Hippocampal formation (tissue), 2 donors: ENCODE data around the gene CCDC136.
A peak's percentile ranks its signal among the peaks of the same experiment; 100 is the strongest.

Source experiments
- DNase-seq, 2 donors: peaks; one replicate each; lab custom pipeline; 2025; lab: John Stamatoyannopoulos, UW

The CCDC136 gene

GRCh38 chr7:128777156-128778123, 14.3 kb upstream of the CCDC136 start:
- no peak for DNase-seq

DNA sequence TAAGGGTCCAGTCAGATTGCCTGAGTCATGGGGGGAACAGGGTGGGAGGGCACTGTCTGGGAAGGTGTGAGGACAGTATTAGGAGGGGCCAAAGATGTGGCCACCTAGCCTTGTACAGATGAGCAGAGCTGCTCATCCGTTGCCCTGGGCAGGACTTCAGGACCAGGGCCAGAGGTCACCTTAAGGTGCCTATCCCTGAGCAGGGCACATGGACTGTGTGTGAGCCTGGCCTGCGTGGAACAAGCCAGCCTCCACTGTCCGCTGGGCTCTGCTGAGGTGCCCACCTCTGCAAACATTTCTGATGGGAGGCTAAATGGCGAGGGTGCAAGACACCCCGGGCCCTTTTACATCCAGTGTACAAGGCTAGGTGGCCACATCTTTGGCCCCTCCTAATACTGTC, 12.8 kb upstream of the CCDC136 start:
- DNase-seq, result no peak

DNA sequence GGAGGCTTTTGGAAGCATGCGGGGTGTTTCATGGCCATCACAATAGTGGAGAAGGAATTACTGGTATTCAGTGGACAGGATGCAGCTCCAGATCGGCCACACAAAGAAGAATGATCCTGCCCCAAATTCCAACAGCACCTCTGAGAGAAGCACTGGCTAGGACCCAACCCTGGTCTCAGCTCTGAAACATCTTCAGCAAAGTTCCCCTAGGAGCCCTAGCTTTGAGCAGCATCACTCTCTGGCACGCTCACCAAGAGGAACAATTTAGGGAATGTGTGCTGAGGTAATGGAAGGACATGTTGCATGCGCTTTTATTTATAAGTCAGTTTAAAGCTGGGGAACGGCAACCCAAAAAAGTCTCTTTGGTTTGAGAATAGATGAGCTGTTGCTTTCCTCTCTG, 10.6 kb upstream of the CCDC136 start:
- no peak for DNase-seq

DNA sequence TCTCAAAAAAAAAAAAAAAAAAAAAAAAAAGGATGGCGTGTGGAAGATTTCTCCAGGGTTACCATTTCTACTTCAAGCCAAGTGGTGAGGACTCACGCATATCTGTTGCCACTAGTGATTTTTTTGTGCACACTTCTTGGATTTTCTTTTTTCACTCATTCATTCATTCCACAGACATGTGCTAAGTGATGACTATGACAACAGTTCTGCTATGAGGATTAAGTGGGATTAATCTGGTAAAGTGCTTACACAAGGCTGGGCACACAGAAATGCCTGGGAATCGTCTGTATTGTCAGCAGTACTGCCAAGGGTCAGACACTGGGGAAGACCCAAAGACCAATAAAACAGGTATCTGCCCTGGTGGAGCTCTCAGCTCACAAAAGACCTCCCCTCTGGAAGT, 9.9 kb upstream of the CCDC136 start:
- no peak for DNase-seq

DNA sequence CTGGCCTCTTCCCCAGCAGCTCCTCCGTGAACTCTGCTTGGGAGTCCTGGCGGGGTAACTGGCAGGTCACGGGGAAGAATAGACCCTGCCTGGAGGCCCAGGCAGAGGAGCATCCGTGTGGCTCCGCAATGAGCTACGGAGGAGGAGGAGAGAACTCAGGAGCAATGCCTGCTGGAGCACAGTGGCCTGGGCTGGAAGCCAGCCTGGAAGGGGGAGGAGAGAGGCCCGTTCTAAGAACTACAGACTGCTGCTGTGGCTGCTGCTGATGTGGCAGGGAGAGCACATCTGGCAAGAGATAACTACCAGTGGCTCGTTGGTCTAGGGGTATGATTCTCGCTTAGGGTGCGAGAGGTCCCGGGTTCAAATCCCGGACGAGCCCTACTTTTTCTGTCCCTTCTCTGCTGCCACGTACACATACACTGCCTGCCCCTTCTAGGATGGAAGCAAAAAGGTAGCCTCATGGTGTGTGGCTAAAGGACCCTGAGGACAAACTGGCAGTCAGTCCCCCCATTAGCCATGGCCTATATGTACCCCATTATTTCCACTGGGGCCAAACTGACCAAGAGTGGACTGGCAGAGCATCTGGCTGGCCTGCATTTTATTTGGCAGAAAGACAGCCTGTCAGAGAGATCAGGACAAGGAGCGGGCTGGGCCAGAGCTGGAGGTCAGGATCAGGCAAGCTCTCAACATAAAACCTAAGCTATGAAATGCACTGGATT, 8.5 kb upstream of the CCDC136 start:
- peak; percentile 16 to 45 for DNase-seq

DNA sequence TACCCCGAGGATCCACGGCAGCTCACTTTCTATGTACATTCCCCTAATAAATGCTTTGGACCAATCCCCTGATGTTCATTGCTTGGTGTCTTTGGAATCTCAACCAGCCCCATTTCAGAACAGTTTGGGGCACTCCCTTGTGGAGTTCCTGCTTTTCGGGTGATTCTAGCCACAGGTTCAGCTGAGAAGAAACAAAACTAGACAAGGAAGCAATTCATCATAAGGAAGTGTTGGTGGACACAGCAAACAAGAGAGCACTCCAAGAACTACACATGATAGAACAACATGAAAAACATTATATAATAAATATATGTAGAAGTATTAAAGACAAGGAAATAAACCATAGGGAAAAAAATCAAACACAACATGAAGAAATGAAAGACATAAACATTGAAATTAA, 6.0 kb upstream of the CCDC136 start:
- DNase-seq, result no peak

DNA sequence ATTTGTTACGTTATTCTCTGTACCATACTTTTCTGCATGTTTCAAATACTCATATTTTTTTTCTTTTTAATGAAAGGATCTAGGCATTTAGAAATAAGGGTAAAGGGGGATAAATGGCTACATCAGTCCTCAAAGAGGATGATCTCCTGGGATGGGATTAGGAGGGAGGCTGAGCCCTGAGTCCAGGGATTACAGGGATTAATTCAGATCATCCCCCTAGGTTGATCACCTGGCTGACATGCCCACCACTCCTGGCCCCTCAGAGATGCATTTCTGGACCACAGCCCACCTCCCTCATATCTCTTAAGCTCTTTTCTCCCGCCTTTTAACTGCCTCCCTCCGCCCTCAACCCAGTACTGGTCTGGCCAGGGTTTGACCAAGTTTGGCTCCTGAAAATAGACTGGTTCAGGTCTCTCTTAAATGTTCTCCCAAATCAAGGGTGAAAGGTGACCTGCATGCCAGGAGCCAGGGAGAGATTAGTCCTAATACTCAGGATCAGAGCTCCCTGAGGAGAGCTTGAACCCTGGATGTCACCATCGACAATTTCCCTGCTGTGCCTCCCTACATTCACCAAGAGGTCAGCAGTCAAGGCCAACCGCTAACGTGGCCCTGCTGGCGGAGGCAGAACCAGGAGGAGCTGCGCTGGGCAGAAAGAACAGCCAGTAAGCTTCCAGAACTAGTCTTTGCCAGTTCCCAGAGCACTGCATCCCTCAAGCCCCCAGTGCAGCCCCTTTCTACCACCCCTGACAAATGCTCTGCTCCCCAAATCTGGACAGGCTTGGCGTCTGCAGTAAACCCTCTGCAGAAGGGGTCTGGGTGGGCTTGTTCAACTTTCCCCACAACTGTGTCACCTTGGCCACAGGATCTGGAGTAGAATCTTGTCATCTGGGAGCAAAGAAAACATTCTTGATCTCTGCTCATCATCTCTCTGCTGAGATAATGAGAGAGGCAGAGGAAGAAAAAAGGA, 3.0 kb upstream of the CCDC136 start:
- no peak for DNase-seq

DNA sequence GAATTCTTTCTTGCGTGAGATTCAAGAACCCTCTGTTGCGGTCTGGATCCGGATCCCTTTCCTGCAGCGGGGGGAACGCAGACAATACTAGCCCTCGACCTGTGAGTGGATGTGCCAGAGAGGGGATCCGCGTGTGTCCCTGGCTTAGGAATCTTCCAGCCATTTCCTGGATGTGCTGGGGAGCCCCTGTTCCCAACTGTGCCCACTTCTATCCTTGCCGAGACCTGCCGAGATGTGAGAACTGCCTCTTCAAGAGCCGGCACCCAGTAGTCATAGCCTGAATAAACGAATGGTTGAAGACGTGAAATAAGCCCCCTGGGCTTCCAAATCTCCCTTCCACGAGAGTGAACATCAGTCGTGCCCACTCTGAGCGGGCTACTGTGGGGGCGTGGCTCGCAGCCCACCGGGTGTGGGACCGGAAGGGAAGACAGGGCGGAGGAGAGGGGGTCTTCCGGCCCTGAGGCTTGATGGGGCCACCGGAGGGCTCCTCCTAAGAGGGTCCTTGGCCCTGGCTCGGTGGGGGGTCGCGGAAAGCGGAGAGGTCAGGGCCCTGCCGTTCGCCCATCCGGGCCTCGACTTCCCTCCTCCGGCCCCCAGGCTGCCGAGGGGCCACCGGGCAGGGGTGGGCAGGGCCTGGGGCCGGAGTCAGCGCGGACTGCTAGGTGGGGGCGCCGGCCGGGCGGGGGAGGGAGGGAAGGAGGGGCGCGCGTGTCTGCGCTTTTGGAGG, 1.3 kb upstream of the CCDC136 start:
- no peak for DNase-seq

DNA sequence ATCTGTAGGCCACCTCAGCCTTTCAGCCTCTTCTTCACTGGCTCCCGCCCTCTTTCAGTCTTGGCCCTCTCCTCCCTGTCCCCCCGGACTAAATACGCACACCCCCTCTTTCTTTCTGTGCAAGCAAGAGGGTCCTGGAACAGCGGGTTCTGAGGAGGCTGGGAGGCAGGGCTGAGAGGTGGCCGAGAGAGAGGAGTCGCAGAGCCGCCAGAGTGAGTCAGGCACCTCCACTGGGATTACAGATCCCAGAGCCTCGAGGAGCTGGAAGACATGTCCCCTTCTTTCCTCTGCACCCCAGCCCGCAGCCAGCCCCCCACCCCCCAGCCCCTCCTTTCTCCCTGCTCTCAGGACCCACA, 182 bp downstream of the CCDC136 start:
- no peak for DNase-seq

GRCh38 chr7:128792471-128793180, 858 bp downstream of the CCDC136 start:
- no peak for DNase-seq

DNA sequence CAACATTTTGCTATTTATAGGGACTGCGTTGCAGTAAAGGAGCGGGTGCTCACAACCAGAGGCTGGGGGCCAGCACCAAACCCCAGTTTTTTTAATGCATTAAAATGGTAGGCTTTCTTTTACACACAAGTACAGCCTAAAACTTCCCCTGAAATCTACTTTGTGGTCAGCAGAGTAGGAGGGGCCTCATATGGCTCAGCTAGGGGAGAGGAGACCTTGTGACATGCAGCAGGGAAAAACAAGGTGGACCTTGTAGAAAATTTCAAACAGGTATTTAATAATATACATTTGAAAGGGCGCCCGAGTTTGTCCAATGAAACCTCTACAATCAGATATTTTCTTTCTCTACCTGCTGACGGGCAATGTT, 1.4 kb downstream of the CCDC136 start:
- no peak for DNase-seq

DNA sequence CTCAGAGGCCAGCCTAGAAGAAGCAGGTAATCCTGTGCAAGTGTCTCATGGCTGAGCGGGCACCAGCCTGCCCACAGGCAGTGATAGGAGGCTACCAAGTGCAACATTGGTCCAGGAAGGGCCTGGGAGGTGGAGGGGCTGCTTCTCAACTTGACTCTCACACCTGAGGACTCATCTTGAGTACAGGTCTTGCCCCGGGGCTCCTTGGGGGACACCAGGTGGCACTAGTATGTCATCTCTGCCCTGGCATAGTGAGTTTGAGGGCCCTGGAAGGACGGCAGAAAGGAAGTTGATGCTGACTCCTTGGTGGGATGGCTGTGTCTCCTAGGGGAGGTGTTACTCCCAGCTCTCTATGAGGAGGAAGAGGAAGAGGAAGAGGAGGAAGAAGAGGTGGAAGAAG, 2.3 kb downstream of the CCDC136 start:
- DNase-seq, result no peak

DNA sequence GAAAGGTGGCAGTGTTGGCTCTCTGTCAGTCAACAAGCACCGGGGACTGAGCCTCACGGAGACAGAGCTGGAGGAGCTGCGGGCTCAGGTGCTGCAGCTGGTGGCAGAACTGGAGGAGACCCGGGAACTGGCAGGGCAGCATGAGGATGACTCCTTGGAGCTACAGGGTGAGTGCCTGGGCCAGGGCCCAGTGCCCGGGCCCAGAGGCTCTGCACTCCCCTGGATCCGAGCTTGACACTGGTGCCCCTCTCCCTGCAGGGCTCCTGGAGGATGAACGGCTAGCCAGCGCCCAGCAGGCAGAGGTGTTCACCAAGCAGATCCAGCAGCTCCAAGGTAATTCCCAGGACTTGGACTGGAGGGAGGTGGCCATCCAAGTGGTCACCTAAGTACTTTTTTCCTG, 2.7 kb downstream of the CCDC136 start:
- no peak for DNase-seq

- no peak for DNase-seq
Observed at GRCh38 chr7:128795129-128795528, 3.4 kb downstream of the CCDC136 start.

DNA sequence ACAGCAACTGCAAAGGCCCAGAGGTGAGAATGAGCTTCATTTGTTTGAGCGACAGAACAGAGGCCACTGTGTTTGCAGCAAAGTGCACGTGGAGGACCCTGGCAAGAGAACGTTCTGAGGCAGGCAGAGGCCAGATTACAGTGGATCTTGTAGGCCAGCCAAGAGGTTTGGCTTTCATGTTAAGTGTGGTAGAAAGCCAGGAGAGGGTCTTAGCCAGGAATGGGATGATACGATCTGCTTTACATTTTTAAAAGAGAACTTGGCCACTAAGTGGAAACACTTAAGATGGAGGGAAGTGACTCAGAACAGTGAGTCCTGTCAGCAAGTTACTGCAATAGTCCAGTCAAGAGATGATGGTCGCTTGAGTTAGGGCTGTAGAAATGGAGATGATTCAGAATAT, 4.6 kb downstream of the CCDC136 start:
- DNase-seq, result no peak

GRCh38 chr7:128799451-128799850, 7.7 kb downstream of the CCDC136 start:
- DNase-seq, result no peak

DNA sequence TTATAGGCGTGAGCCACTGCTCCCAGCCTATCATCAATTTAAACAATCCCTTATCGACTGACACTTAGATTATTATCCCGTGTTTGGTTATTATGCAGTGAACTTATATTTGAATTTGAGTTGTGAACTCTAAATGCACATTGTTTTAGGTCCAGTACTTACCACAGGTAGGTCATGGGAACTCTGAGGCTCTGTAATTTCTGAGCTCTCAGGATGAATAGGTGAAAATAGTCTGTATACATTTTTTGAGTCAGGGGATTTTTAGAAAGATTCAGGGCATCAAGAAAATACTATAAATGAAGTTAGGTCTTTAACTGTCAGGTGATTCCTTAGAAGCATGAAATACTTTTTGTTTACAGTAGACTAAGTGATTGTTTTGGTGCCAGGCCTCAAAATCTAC, 8.8 kb downstream of the CCDC136 start:
- no peak for DNase-seq

DNA sequence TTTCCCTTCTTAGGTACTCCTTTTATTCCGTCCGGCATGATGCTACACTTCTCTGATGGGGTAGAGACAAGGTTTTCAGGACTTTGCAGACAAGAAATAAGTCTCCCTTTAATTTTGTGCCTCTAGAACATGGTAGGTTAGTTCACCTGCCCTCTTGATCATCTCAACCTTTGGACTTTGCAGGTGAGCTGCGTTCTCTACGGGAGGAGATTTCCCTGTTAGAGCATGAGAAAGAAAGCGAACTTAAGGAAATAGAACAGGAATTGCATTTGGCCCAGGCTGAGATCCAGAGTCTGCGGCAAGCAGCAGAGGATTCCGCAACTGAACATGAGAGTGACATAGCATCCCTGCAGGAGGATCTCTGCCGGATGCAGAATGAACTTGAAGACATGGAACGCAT, 9.2 kb downstream of the CCDC136 start:
- DNase-seq, result no peak

DNA sequence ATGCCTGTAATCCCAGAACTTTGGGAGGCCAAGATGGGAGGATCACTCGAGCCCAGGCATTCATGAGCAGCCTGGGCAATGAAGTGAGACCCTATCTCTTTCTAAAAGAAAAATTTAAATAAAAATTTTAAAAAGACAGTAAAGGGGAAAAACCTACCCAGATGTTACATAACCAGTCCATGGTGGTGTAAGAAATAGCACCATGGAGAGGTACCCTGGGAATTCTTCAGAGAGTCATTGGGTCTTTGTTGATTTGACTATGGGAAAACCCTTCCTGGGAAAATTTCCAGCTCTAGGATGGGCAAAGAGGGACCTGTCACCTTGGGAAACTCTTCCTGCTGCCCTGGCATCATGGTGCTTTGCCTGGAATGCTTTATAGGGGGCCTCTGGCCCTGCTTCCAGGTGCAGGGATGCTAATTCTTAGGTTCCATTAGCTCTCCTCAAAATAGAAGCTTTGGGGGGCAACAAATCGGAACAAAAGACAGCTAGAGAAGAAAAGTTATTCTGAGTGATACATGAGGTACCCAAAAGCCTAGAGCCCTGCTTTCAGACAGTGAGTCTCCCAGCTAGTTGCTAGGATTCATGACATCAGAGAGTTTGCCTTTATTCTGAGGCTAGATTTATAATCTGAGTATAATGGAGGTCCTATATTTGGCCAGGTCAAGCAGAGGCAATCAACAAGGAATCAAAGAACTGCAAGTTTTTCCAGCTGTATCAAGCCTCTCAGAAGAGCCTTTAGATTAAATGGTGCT, 10.1 kb downstream of the CCDC136 start:
- DNase-seq, result no peak

DNA sequence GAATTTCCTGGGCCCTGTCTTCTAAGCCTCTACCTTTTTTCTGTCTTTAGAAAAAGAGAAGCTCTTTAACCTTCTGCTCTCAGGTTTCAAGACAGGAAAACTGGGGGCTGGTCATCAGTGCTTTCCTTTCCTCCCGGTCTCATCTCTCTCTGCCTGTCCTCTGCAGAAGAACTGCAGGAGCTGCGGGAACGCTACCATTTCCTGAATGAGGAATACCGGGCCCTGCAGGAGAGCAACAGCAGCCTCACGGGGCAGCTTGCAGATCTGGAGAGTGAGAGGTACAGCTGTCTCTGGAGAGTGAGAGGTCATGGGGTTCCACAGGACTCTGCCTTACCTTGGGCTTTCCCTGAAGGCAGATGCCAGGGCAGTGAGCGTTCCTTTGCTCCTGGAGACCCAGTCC, 12.7 kb downstream of the CCDC136 start:
- no peak for DNase-seq
